ENCODE data around the gene KDM8. TPM values are rescaled to one million over a fixed set of nuclear protein-coding genes. Genes with fewer than 3 reads are reported as not detected.

KDM8 gene
- total RNA-seq, 1 experiment from 2014 or later: 5.3 TPM

DNA sequence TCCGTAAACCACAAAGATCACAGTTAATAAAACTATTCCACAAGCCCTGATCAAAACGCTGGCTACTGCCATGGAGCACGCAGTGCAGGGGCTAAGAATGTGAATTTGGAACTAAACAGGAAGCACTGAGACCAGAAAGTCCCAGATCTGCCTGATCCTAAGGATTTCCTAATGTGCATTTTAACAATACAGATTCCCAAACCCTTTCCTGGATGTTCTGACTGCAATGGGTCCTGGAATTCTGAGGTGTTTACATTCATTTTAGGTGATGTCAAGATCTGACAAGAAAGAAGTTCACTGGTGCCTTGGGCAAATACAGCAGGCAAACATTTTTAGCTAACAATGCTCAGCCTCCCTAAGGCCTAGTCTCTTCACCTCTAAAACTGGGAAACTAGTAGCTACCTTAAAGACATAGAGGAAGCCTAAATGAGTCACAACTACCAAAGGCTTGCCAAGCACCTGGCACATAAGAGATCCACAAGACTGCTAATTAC lies 55.0 kb downstream of the KDM8 start:
- Histone ChIP-seq H3K27me3 (ENCODE audit: insufficient read depth, low read length) (no peaks in the 10 kb centered on the region), H3K79me2 (ENCODE audit: insufficient read depth, low read length) (0 out of 2 replicates have a peak, but pooled peaks cover 3% of the 10 kb centered on the region), H3K9me2 (ENCODE audit: insufficient read depth) (no peaks in the 10 kb centered on the region), H3K4me2 (ENCODE audit: low read length) (no peak overlapping the region), H3K9me3 (ENCODE audit: control insufficient read depth in 1 of 2, insufficient read depth in 1 of 2, low read depth in 1 of 2, low read length in 2 of 2) (no peaks in the 10 kb centered on the region), H2AFZ (ENCODE audit: low read depth, low read length, poor library complexity, severe bottlenecking) (no peak overlapping the region), H3K9ac (ENCODE audit: low read length) (no peak overlapping the region), H4K20me1 (ENCODE audit: insufficient read depth) (no peaks in the 10 kb centered on the region), H3K4me1 (ENCODE audit: control insufficient read depth in 1 of 2, insufficient read depth in 2 of 2, low read length in 2 of 2) (peaks cover 30 to 58% of the 10 kb centered on the region in 2 experiments), H3K4me3 (replicated peaks in 1 of 2; ENCODE audit: low read depth in 1 of 2, low read length in 2 of 2) (no peak overlapping the region), H3K36me3 (ENCODE audit: control insufficient read depth in 1 of 2, insufficient read depth in 2 of 2, low read length in 2 of 2) (peaks cover 0 to 4% of the 10 kb centered on the region in 2 experiments; a peak in 1 of 4 replicates), H3K27ac (ENCODE audit: low read depth, low read length) (no peak overlapping the region)
- CTCF ChIA-PET: no interaction called here
- TF ChIP-seq ELF1 (IDR thresholded peaks at IDR 0.05; ENCODE audit: borderline replicate concordance, low read depth) (no peak), SRF (IDR thresholded peaks at IDR 0.05; ENCODE audit: low read depth) (no peak), CBX3 (IDR thresholded peaks at IDR 0.05; ENCODE audit: low read depth) (no peak), TCF7L2 (IDR thresholded peaks at IDR 0.05; ENCODE audit: borderline replicate concordance, extremely low read depth, insufficient read depth, insufficient read length) (no peak), POLR2AphosphoS5 (IDR thresholded peaks at IDR 0.05; ENCODE audit: low read depth, low read length) (no peak), SP1 (IDR thresholded peaks at IDR 0.05; ENCODE audit: low read depth) (no peak), EZH2 (IDR thresholded peaks at IDR 0.05) (no peak), POLR2A (IDR thresholded peaks at IDR 0.05; ENCODE audit: borderline replicate concordance, extremely low read depth, insufficient read depth, insufficient read length) (no peak), MAX (IDR thresholded peaks at IDR 0.05) (no peak), ZFX (IDR thresholded peaks at IDR 0.05) (no peak), RAD21 (IDR thresholded peaks at IDR 0.05; ENCODE audit: low read depth) (no peak), ZNF274 (IDR thresholded peaks at IDR 0.05; ENCODE audit: low read depth, low read length) (no peak), SIN3A (IDR thresholded peaks at IDR 0.05; ENCODE audit: low read depth) (no peak), FOSL1 (IDR thresholded peaks at IDR 0.05; ENCODE audit: low read depth) (no peak)
- TF ChIP-seq, protein P1, sequence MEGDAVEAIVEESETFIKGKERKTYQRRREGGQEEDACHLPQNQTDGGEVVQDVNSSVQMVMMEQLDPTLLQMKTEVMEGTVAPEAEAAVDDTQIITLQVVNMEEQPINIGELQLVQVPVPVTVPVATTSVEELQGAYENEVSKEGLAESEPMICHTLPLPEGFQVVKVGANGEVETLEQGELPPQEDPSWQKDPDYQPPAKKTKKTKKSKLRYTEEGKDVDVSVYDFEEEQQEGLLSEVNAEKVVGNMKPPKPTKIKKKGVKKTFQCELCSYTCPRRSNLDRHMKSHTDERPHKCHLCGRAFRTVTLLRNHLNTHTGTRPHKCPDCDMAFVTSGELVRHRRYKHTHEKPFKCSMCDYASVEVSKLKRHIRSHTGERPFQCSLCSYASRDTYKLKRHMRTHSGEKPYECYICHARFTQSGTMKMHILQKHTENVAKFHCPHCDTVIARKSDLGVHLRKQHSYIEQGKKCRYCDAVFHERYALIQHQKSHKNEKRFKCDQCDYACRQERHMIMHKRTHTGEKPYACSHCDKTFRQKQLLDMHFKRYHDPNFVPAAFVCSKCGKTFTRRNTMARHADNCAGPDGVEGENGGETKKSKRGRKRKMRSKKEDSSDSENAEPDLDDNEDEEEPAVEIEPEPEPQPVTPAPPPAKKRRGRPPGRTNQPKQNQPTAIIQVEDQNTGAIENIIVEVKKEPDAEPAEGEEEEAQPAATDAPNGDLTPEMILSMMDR (IDR thresholded peaks at IDR 0.05 in 2 of 3, conservative IDR thresholded peaks at IDR 0.05 in 1 of 3; ENCODE audit: borderline replicate concordance in 1 of 3, insufficient read depth in 1 of 3, low read depth in 2 of 3, low read length in 2 of 3): no peak
- no peak for ATAC-seq
- intact Hi-C loops (cut with micrococcal nuclease): no loop called here
- BruUV-seq (replicated peaks): no TSS peak
- POLR2A ChIA-PET: no interaction called here
- DNase-seq (ENCODE audit: low read depth, low spot score): no peak
- RAD21 ChIA-PET (ENCODE audit: low non-redundant PET in 1 of 2, low total read pairs in 2 of 2, uncharacterized antibody in 2 of 2, unreplicated experiment in 2 of 2): interaction anchor here in 1 of 2 experiments (0.6 kb wide), 1 partner anchor 19 kb away, joined by 4 read pairs; no protein-coding TSS in a partner anchor

Data from HCT116 (cell line).